GM12878 (cell line): ENCODE results near the gene INTS6L. TPM values are rescaled to one million over a fixed set of nuclear protein-coding genes. Genes with fewer than 3 reads are reported as not detected.

Experiments used
- ATAC-seq: fragments of 200-7000 bp; cut with Tn5 transposase; 3 replicates; pipeline ENCODE4 v1.9.1; 2020; ENCODE audit warnings: mild to moderate bottlenecking, moderate library complexity
- BruUV-seq: library from RNA; stranded (reverse); fragments of 400-500 nt; replicated peaks from 2 replicates; lab custom pipeline; 2021; lab: Mats Ljungman, UMichigan
- CTCF ChIA-PET: fragments of 300-600 bp; sonication (Branson Sonifier 250); formaldehyde crosslinking; extraction: SDS; loops from one replicate; lab custom pipeline; 2021; ENCODE audit warnings: inconsistent platforms; lab: Yijun Ruan, JAX
- POLR2A ChIA-PET: fragments of 350-600 bp; formaldehyde crosslinking; extraction: SDS; loops from one replicate; lab custom pipeline; 2021; ENCODE audit warnings: inconsistent platforms; lab: Charles Lee
- RAD21 ChIA-PET: fragments of 300-600 bp; sonication (Branson Sonifier 250); formaldehyde crosslinking; loops from one replicate; lab custom pipeline; 2023; ENCODE audit warnings: antibody characterized with exemption; ENCODE audit not compliant: unreplicated experiment; lab: Charles Lee
- SMC1A ChIA-PET: fragments of 300-600 bp; sonication (Branson Sonifier 250); formaldehyde crosslinking; loops from one replicate; lab custom pipeline; 2023; ENCODE audit not compliant: unreplicated experiment, uncharacterized antibody; lab: Charles Lee
- DNase-seq: peaks from one replicate; pipeline ENCODE4 v3.0.0-alpha.2; 2011; ENCODE audit warnings: low read depth, low spot score
- FAIRE-seq: peaks from 3 replicates; lab custom pipeline; 2011; peaks lifted over from hg19 to GRCh38; lab: Jason Lieb, UNC
- H2AFZ ChIP-seq: 2 replicates; pipeline ENCODE4 v1.6.0; 2011; ENCODE audit warnings: low read depth, low read length, control low read depth; ENCODE audit not compliant: control insufficient read depth
- H3K27ac ChIP-seq: 2 replicates; pipeline ENCODE4 v1.5.1; 2011; ENCODE audit warnings: control low read depth; ENCODE audit not compliant: control insufficient read depth, insufficient read depth
- H3K27me3 ChIP-seq, 2 experiments: replicated peaks in 1 of 2; 2 replicates each; pipeline versions ENCODE4 v1.6.0 to v1.6.1; 2011; ENCODE audit warnings: low read length in 1 of 2; ENCODE audit not compliant: control insufficient read depth in 2 of 2, insufficient read depth in 2 of 2
- H3K36me3 ChIP-seq, 2 experiments: 2 replicates each; pipeline ENCODE4 v1.5.1; 2011; ENCODE audit warnings: low read length in 1 of 2; ENCODE audit not compliant: control insufficient read depth in 2 of 2, insufficient read depth in 2 of 2
- H3K4me1 ChIP-seq: 2 replicates; pipeline ENCODE4 v1.6.1; 2011; ENCODE audit warnings: mild to moderate bottlenecking, low read length, moderate library complexity, mixed read lengths; ENCODE audit not compliant: control insufficient read depth, insufficient read depth
- H3K4me2 ChIP-seq: 2 replicates; pipeline ENCODE4 v1.6.0; 2011; ENCODE audit warnings: control low read depth; ENCODE audit not compliant: control insufficient read depth, insufficient read depth
- H3K4me3 ChIP-seq: fragments of 200-600 bp; sonication (generic); 2 replicates; pipeline ENCODE4 v1.5.1; 2016
- H3K79me2 ChIP-seq: 2 replicates; pipeline ENCODE4 v1.6.0; 2011; ENCODE audit warnings: low read length; ENCODE audit not compliant: control insufficient read depth, insufficient read depth
- H3K9ac ChIP-seq: 2 replicates; pipeline ENCODE4 v1.8.0; 2011; ENCODE audit warnings: low read length, control low read depth, mixed read lengths; ENCODE audit not compliant: control insufficient read depth, insufficient read depth
- H3K9me3 ChIP-seq: replicated peaks from 3 replicates; pipeline ENCODE4 v1.5.1; 2011; ENCODE audit warnings: mild to moderate bottlenecking, low read length; ENCODE audit not compliant: control insufficient read depth, insufficient read depth
- H4K20me1 ChIP-seq: 2 replicates; pipeline ENCODE4 v1.6.0; 2011; ENCODE audit not compliant: control insufficient read depth, insufficient read depth
- ATF7 ChIP-seq: fragments of 450-650 bp; IDR thresholded peaks from 2 replicates; pipeline ENCODE4 v1.6.1; 2016; ENCODE audit warnings: low read depth, mild to moderate bottlenecking
- BCL11A ChIP-seq: IDR thresholded peaks from 2 replicates; pipeline ENCODE4 v1.6.1; 2011; ENCODE audit warnings: low read depth, low read length
- CHD4 ChIP-seq: fragments of 200-600 bp; sonication (generic); IDR thresholded peaks from 2 replicates; pipeline ENCODE4 v1.6.1; 2016; ENCODE audit warnings: mild to moderate bottlenecking
- CREB1 ChIP-seq: IDR thresholded peaks from 2 replicates; pipeline ENCODE4 v1.6.1; 2012; ENCODE audit warnings: low read depth, mild to moderate bottlenecking, inconsistent platforms
- CREM ChIP-seq: IDR thresholded peaks from 2 replicates; pipeline ENCODE4 v1.6.1; 2014; ENCODE audit warnings: antibody characterized with exemption, low read depth
- CTCF ChIP-seq, 3 experiments: IDR thresholded peaks in 2 of 3; conservative IDR thresholded peaks in 1 of 3; 2 replicates each; pipeline ENCODE4 v1.5.1; 2011; ENCODE audit warnings: low read depth in 3 of 3, low read length in 3 of 3, mild to moderate bottlenecking in 3 of 3, control low read depth in 2 of 3, moderate library complexity in 2 of 3, inconsistent platforms in 1 of 3, mixed read lengths in 1 of 3; ENCODE audit not compliant: control insufficient read depth in 2 of 3, insufficient read depth in 1 of 3; ENCODE audit errors: extremely low read depth in 1 of 3
- EZH2 ChIP-seq: IDR thresholded peaks from 2 replicates; pipeline ENCODE4 v1.6.1; 2012; ENCODE audit warnings: low read depth, mild to moderate bottlenecking, control low read depth, inconsistent platforms, low read length, borderline replicate concordance; ENCODE audit not compliant: control insufficient read depth
- IKZF2 ChIP-seq, 2 experiments: fragments of 450-650 bp; IDR thresholded peaks; 2 replicates each; pipeline ENCODE4 v1.6.1; 2017; ENCODE audit warnings: mild to moderate bottlenecking in 2 of 2, moderate library complexity in 2 of 2
- LARP7 ChIP-seq: fragments of 450-650 bp; IDR thresholded peaks from 2 replicates; pipeline ENCODE4 v1.6.1; 2017; ENCODE audit warnings: mild to moderate bottlenecking
- NBN ChIP-seq: fragments of 450-650 bp; IDR thresholded peaks from 2 replicates; pipeline ENCODE4 v1.6.1; 2016
- RAD21 ChIP-seq: IDR thresholded peaks from 2 replicates; pipeline ENCODE4 v1.6.1; 2011; ENCODE audit warnings: mild to moderate bottlenecking, low read depth, low read length, moderate library complexity; ENCODE audit not compliant: insufficient read depth
- SMC3 ChIP-seq: IDR thresholded peaks from 2 replicates; pipeline ENCODE4 v1.6.1; 2011; ENCODE audit warnings: low read length, improper control_type of control experiment, borderline replicate concordance
- ZNF24 ChIP-seq: fragments of 450-650 bp; IDR thresholded peaks from 2 replicates; pipeline ENCODE4 v1.6.1; 2017; ENCODE audit warnings: antibody characterized with exemption, mild to moderate bottlenecking
- WGBS: methylation state at CpG from one replicate; pipeline ENCODE4 v1.1.6; 2016; ENCODE audit warnings: low lambda C conversion rate; ENCODE audit not compliant: insufficient replicate concordance, insufficient coverage; ENCODE audit errors: missing lambda C conversion rate; 5-methylcytosine and 5-hydroxymethylcytosine counted together
- in situ Hi-C: fragments of 300-500 bp; cut with MboI; formaldehyde crosslinking; loops from 9 replicates; pipeline ENCODE4 v1.14.3; 2018; ENCODE audit warnings: mixed read lengths
- intact Hi-C: fragments of 100-400 bp; cut with micrococcal nuclease; formaldehyde crosslinking; loops from one replicate; pipeline ENCODE4 v1.14.2; 2022; ENCODE audit not compliant: unreplicated experiment
- polyA plus RNA-seq, 11 experiments: library from polyadenylated mRNA; depleted of rRNA in 4 of 11; unstranded in 6 of 11; stranded (reverse) in 5 of 11; fragments of >200 nt; fragmentation: Nextera tagmentation in 4 of 11; fragmentation: Illumina TruSeq in 1 of 11; extraction: Ambion mirVana in 4 of 11; extraction: Trizol in 1 of 11; gene quantifications; 1 replicate in 1 of 11; 2 replicates in 10 of 11; pipeline versions ENCODE4 v1.2.1 to v1.2.3, GENCODE V29; 2011 to 2016; ENCODE audit warnings: inconsistent platforms in 2 of 11, missing spikeins in 2 of 11, low read depth in 1 of 11
- total RNA-seq, 4 experiments: library from RNA; depleted of rRNA in 3 of 4; stranded (reverse); fragments of >200 nt in 3 of 4; fragmentation: Illumina TruSeq in 1 of 4; extraction: Trizol in 1 of 4; gene quantifications; 2 replicates each; pipeline versions ENCODE4 v1.2.1 to v1.2.3, GENCODE V29; 2013 to 2021

Gene INTS6L
- total and polyA plus RNA-seq, 10 of the 15 experiments (the other 5 are each of a cell fraction or from before 2014, with no cell fraction given): 4.9 to 84.9 (median 15.3) TPM

GRCh38 chrX:135595543-135595942 is 75.1 kb downstream of the INTS6L start:
- SMC1A ChIA-PET: interaction anchor here (0.8 to 1.9 kb wide), 6 partner anchors 17 to 131 kb away, joined by 3 to 11 read pairs (median 4); no protein-coding TSS in a partner anchor
- RAD21 ChIA-PET: interaction anchor here (0.8 to 1.5 kb wide), 3 partner anchors 24 to 107 kb away, joined by 3 to 4 read pairs (median 3); no protein-coding TSS in a partner anchor
- H3K4me3 ChIP-seq: no peak overlapping the region
- H3K36me3 ChIP-seq: no peaks in the 10 kb centered on the region
- no peaks in the 10 kb centered on the region for H3K9me3 ChIP-seq
- no TSS peak for BruUV-seq
- intact Hi-C loops (no loop called here), in situ Hi-C loops (no loop called here)
- DNase-seq (no peak), FAIRE-seq (no peak), ATAC-seq (no peak)
- no peaks in the 10 kb centered on the region for H3K79me2 ChIP-seq
- no peaks in the 10 kb centered on the region for H3K4me1 ChIP-seq
- no peak overlapping the region for H3K9ac ChIP-seq
- POLR2A ChIA-PET: no interaction called here
- CTCF ChIA-PET: interaction anchor here (0.9 to 3.1 kb wide), 7 partner anchors 15 to 114 kb away, joined by 3 to 28 read pairs (median 4); no protein-coding TSS in a partner anchor
- TF ChIP-seq IKZF2 (IDR thresholded peaks at IDR 0.05) (no peak), ATF7 (no peak), CREM (no peak), CREB1 (no peak), CHD4 (no peak), NBN (no peak), LARP7 (no peak)
- WGBS: 41% methylated on average over 1 of the region's 1 CpG
- H3K27ac ChIP-seq: no peak overlapping the region
- H2AFZ ChIP-seq: no peak overlapping the region
- no peak overlapping the region for H3K4me2 ChIP-seq
- no peaks in the 10 kb centered on the region for H3K27me3 ChIP-seq
- H4K20me1 ChIP-seq: no peaks in the 10 kb centered on the region

GRCh38 chrX:135596495-135596894 is 76.0 kb downstream of the INTS6L start:
- H3K79me2 ChIP-seq: no peaks in the 10 kb centered on the region
- in situ Hi-C loops: no loop called here
- no TSS peak for BruUV-seq
- ChIA-PET SMC1A (interaction anchor here (0.8 kb wide), 1 partner anchor 87 kb away, joined by 3 read pairs; no protein-coding TSS in a partner anchor), CTCF (interaction anchor here (0.7 to 3.1 kb wide), 10 partner anchors 17 to 132 kb away, joined by 3 to 28 read pairs (median 4); no protein-coding TSS in a partner anchor), RAD21 (interaction anchor here (0.6 to 0.8 kb wide), 4 partner anchors 18 to 133 kb away, joined by 3 to 6 read pairs (median 4); no protein-coding TSS in a partner anchor), POLR2A (no interaction called here)
- H3K4me2 ChIP-seq: no peak overlapping the region
- H2AFZ ChIP-seq: no peak overlapping the region
- WGBS: 42% methylated on average over 18 of the region's 18 CpGs
- no peaks in the 10 kb centered on the region for H3K27me3 ChIP-seq
- ATAC-seq (peak; percentile 95), FAIRE-seq (no peak), DNase-seq (no peak)
- no peaks in the 10 kb centered on the region for H3K9me3 ChIP-seq
- TF ChIP-seq EZH2 (no peak), CTCF (IDR thresholded peaks at IDR 0.05 in 2 of 3, conservative IDR thresholded peaks at IDR 0.05 in 1 of 3; ENCODE audit: control insufficient read depth in 2 of 3, extremely low read depth in 1 of 3, insufficient read depth in 1 of 3, low read depth in 3 of 3, low read length in 3 of 3) (peak; percentile 55 to 68 (median 67)), SMC3 (peak; percentile 63; the same call in 1 of the 2 replicates), RAD21 (peak; percentile 65), BCL11A (no peak), ZNF24 (peak; percentile 43; the same call in 1 of the 2 replicates)
- H3K27ac ChIP-seq: no peak overlapping the region
- no peak overlapping the region for H3K9ac ChIP-seq
- H3K4me1 ChIP-seq: no peaks in the 10 kb centered on the region
- H3K4me3 ChIP-seq: no peak overlapping the region
- H4K20me1 ChIP-seq: no peaks in the 10 kb centered on the region
- intact Hi-C loops: loop anchor here (1.0 kb wide), 2 partner anchors 112 to 410 kb away; no protein-coding TSS in a partner anchor
- H3K36me3 ChIP-seq: no peaks in the 10 kb centered on the region
